Erythroblast (primary cell): Measurements from ENCODE around the gene ARL15.

Experiments
- GATA1 ChIP-seq: IDR thresholded peaks from 2 replicates; pipeline ENCODE4 v1.6.1; 2011; ENCODE audit warnings: low read depth, mild to moderate bottlenecking, control low read depth, low read length, moderate library complexity
- POLR2A ChIP-seq: IDR thresholded peaks from 2 replicates; pipeline ENCODE4 v1.6.1; 2011; ENCODE audit warnings: mild to moderate bottlenecking, low read length

DNA sequence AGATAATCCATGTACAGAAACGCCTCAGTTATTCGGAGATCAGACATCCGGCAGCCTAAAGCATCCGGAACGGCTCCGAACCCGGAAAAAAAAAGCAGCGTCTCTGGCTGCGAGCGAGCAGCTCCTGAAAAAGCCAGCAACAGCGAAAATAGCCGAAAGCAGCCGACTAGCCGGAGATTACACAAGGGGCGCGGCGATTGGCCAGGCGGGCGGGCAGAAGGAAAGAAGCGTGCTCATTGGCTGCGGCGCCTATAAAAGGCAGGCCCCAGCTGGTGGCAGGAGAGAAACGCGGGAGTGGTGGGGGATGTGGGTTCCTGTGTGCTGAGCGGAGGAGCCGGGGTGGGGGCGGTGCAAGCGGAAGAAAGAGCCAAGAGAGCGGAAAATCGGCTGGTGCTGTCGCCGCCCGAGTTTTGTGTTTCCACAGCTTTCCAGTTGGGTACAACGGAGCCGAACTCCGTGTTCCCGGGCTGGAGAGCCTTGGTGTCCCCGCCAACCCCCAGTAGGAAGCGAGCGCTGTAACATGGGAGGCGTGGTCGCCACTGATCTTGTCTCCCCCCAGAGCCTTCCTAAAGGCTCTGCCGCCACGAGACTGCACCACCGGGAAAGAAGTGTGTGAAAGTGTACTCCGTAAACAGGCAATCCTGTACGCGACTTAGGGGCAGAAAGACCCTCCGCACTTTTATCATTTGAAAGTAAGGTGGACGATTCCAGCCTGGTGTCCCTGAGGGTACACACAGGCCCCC lies at the start of gene ARL15:
- TF ChIP-seq POLR2A: peak; percentile 100
- TF ChIP-seq GATA1: no peak
